Measurements from ENCODE around the gene EFNA3. TPM values are rescaled to one million over a fixed set of nuclear protein-coding genes. Genes with fewer than 3 reads are reported as not detected.
A peak's percentile ranks its signal among the peaks of the same experiment; 100 is the strongest.

Gene EFNA3
- total RNA-seq, 4 donors from 2014 or later, result 20.0 to 25.8 (median 21.1) TPM

DNA sequence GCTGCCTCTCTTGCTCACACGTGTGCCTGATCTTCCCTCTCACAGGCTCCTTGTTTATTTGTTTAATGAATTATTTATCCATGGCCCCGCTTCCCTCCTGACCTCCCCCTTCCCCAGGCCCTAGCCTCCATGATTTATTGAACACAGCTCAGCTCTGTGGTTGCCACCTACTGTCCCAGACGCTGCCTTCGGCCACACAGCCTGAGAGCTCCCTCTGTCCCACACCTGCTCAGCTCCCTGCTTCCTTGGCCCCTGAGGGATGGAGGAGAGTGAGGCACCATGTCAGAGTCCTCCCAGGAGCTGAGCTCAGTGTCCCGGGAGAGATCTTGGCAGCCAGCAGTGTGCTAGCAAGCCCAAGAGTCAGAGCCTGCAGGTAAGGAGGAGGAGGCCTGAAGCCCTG is 3.1 kb upstream of the EFNA3 start:
- H3K27ac ChIP-seq, result no peak overlapping the region
- no peak overlapping the region for H3K4me3 ChIP-seq
- no peaks in the 10 kb centered on the region for H3K36me3 ChIP-seq
- 68 to 72% methylated on average over 3 to 4 of the region's 5 CpGs for WGBS, 2 donors
- peaks cover 35 to 70% (median 36%) of the 10 kb centered on the region in 3 donors for H3K4me1 ChIP-seq
- no peaks in the 10 kb centered on the region for H3K9me3 ChIP-seq
- no peak for TF ChIP-seq POLR2A (IDR thresholded peaks at IDR 0.05)
- TF ChIP-seq, protein P1, sequence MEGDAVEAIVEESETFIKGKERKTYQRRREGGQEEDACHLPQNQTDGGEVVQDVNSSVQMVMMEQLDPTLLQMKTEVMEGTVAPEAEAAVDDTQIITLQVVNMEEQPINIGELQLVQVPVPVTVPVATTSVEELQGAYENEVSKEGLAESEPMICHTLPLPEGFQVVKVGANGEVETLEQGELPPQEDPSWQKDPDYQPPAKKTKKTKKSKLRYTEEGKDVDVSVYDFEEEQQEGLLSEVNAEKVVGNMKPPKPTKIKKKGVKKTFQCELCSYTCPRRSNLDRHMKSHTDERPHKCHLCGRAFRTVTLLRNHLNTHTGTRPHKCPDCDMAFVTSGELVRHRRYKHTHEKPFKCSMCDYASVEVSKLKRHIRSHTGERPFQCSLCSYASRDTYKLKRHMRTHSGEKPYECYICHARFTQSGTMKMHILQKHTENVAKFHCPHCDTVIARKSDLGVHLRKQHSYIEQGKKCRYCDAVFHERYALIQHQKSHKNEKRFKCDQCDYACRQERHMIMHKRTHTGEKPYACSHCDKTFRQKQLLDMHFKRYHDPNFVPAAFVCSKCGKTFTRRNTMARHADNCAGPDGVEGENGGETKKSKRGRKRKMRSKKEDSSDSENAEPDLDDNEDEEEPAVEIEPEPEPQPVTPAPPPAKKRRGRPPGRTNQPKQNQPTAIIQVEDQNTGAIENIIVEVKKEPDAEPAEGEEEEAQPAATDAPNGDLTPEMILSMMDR (IDR thresholded peaks at IDR 0.05), result no peak
- intact Hi-C loops (cut with DNase I), result no loop called here
- no peak for DNase-seq
- peaks cover 0 to 20% (median 10%) of the 10 kb centered on the region in 4 donors for H3K27me3 ChIP-seq

GRCh38 chr1:155076371-155076770 is 2.3 kb upstream of the EFNA3 start:
- TF ChIP-seq, protein P1 (IDR thresholded peaks at IDR 0.05), result no peak
- no peak for TF ChIP-seq POLR2A (IDR thresholded peaks at IDR 0.05)
- WGBS, 2 donors, result 67 to 86% methylated on average over 1 of the region's 1 CpG
- no peak for DNase-seq
- intact Hi-C loops (cut with DNase I), result no loop called here
- no peaks in the 10 kb centered on the region for H3K9me3 ChIP-seq
- H3K4me3 ChIP-seq, result no peak overlapping the region
- no peak overlapping the region for H3K27ac ChIP-seq
- H3K36me3 ChIP-seq, result no peaks in the 10 kb centered on the region
- peaks cover 0 to 28% (median 12%) of the 10 kb centered on the region in 4 donors for H3K27me3 ChIP-seq
- H3K4me1 ChIP-seq, result peaks cover 37 to 70% (median 39%) of the 10 kb centered on the region in 3 donors

DNA sequence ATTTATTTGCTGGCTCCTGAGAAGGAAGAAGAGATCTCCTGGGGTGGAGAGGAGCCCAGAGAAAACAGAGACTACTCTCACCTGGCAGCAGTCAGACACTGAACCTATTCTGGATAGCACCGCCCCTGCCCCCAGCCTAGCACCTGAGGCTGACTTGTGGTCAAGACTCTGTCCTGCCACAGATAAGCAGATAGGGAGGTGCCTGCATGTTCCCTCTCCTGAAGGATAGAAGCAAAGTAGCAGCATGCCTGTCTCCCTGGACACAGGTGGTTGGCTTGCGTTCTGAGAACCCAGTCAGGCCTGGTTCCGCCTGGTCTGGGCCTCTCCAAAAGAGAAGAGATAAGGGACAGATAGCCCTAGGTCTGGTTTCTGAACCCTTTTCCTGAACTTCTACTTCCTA is 1.3 kb upstream of the EFNA3 start:
- Histone ChIP-seq H3K4me3 (no peak overlapping the region), H3K27ac (peak overlapping the region; percentile 14 to 82 (median 52)), H3K4me1 (peaks cover 42 to 70% (median 48%) of the 10 kb centered on the region in 3 donors), H3K9me3 (no peaks in the 10 kb centered on the region), H3K27me3 (peaks cover 0 to 38% (median 15%) of the 10 kb centered on the region in 4 donors), H3K36me3 (no peaks in the 10 kb centered on the region)
- intact Hi-C loops (cut with DNase I), result no loop called here
- DNase-seq, result no peak
- 89% methylated on average over 3 of the region's 3 CpGs; no CpG with 5 or more reads in 1 of the 2 donors for WGBS, 2 donors
- TF ChIP-seq, protein P1 (IDR thresholded peaks at IDR 0.05), result no peak
- TF ChIP-seq POLR2A (IDR thresholded peaks at IDR 0.05), result no peak

DNA sequence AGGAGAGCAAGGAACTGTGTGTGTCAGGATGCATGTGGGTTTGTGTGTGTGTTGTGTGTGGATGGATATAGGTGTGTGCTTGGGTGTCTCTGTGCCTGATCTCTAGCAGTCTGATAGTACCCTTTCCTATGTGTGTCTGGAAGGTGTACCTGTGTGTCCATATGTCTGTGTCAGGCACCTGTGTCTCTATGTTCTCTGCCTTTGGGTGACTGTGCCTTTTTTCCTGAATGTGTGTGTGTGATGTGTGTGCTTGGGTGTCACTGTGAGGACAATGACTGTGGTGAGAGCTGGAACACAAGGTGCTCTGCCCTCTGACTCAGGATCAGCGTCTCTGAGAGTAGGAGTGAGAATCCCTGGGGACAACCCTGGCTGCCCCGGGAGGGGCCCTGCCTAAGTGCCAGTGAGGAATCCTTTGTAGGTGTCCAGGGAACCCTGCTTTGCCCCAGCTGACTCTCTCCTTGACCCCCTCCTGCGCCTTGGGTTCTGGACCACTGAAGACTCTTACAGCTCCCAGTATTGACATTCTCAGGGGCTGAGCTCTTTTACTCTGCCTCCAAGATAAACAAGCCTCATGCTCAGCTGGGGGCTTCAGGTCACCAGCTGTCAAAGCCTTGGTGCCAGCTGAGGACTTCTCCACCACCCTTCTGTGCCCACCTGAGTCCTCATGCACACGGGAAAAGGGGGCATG is 735 bp upstream of the EFNA3 start:
- H3K4me3 ChIP-seq, result peak overlapping the region in 2 of 4 donors; percentile 61 to 65
- DNase-seq, result no peak
- intact Hi-C loops (cut with DNase I), result no loop called here
- H3K27ac ChIP-seq, result peak overlapping the region; percentile 14 to 90 (median 73)
- TF ChIP-seq, protein P1 (IDR thresholded peaks at IDR 0.05), result no peak
- no peak for TF ChIP-seq POLR2A (IDR thresholded peaks at IDR 0.05)
- H3K27me3 ChIP-seq, result peaks cover 0 to 44% (median 19%) of the 10 kb centered on the region in 4 donors
- H3K9me3 ChIP-seq, result no peaks in the 10 kb centered on the region
- no peaks in the 10 kb centered on the region for H3K36me3 ChIP-seq
- WGBS, 2 donors, result 29% methylated on average over 1 of the region's 4 CpGs; no CpG with 5 or more reads in 1 of the 2 donors
- peaks cover 47 to 70% (median 53%) of the 10 kb centered on the region in 3 donors for H3K4me1 ChIP-seq

DNA sequence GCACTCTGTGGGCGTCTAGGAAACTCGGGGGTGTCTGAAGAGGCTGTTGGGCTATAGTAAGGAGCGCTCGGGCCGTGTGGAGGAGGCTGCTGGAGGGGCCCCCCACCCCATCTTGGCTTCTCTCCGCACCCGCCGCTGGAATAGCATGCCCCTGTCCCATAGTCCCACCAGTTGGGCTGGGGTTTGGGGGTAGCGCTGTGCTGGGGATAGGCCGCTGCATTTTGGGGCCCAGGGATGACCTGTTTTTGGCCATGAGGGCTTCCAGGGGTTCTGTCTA is 511 bp downstream of the EFNA3 start:
- Histone ChIP-seq H3K27ac (peak overlapping the region in 3 of 4 donors; percentile 79 to 90 (median 82)), H3K27me3 (peaks cover 0 to 56% (median 20%) of the 10 kb centered on the region in 4 donors), H3K4me1 (peaks cover 56 to 70% (median 59%) of the 10 kb centered on the region in 3 donors), H3K9me3 (no peaks in the 10 kb centered on the region), H3K4me3 (peak overlapping the region; percentile 61 to 71 (median 64)), H3K36me3 (no peaks in the 10 kb centered on the region)
- DNase-seq, result no peak
- intact Hi-C loops (cut with DNase I), result no loop called here
- 0% methylated on average over 1 of the region's 10 CpGs; no CpG with 5 or more reads in 1 of the 2 donors for WGBS, 2 donors
- TF ChIP-seq, protein P1 (IDR thresholded peaks at IDR 0.05), result no peak
- TF ChIP-seq POLR2A (IDR thresholded peaks at IDR 0.05), result no peak
